ENCODE data around the gene REP15.

REP15 gene

DNA sequence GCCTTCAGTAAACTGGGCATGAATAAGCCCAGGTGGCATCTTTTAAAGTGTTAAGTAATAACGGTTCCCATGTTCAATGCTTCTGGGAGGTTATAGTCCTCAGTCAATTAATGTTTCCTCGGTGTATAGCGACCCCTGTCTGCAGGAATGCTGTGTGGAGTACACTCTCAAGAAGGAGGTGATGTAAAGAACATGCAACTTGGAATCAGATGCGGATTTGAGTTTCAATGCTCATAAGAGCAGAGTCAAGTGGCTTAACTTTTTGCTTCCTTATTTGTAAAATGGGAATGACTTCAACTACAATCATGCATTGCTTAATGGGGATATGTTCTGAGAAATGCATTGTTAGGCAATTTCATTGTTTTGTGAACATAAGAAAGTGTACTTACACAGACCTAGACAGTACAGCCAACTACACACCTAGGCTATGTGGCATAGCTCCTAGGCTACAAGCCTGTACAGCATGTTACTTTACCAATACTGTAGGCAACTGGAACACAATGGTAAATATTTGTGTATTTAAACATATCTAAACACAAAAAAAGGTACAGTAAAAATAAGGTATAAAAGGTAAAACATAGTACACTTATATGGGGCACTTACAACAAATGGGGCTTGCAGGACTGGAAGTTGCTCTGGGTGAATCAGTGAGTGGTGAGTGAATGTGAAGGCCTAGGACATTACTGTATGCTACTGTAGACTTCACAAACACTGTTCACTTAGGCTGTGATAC lies 7.6 kb downstream of the REP15 start:
- no peak for DNase-seq (ENCODE audit: extremely low read depth, insufficient read length)
- TF ChIP-seq, protein P1, sequence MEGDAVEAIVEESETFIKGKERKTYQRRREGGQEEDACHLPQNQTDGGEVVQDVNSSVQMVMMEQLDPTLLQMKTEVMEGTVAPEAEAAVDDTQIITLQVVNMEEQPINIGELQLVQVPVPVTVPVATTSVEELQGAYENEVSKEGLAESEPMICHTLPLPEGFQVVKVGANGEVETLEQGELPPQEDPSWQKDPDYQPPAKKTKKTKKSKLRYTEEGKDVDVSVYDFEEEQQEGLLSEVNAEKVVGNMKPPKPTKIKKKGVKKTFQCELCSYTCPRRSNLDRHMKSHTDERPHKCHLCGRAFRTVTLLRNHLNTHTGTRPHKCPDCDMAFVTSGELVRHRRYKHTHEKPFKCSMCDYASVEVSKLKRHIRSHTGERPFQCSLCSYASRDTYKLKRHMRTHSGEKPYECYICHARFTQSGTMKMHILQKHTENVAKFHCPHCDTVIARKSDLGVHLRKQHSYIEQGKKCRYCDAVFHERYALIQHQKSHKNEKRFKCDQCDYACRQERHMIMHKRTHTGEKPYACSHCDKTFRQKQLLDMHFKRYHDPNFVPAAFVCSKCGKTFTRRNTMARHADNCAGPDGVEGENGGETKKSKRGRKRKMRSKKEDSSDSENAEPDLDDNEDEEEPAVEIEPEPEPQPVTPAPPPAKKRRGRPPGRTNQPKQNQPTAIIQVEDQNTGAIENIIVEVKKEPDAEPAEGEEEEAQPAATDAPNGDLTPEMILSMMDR (IDR thresholded peaks at IDR 0.05; ENCODE audit: insufficient read depth, low read length, poor library complexity, severe bottlenecking) = peak; percentile 85
- Histone ChIP-seq H3K36me3 (ENCODE audit: control insufficient read depth, insufficient read depth, low read length) (no peaks in the 10 kb centered on the region), H3K27me3 (replicated peaks; ENCODE audit: control insufficient read depth, insufficient read depth, low read length) (no peaks in the 10 kb centered on the region), H3K4me3 (replicated peaks; ENCODE audit: low read depth, low read length) (no peak overlapping the region)

DNA sequence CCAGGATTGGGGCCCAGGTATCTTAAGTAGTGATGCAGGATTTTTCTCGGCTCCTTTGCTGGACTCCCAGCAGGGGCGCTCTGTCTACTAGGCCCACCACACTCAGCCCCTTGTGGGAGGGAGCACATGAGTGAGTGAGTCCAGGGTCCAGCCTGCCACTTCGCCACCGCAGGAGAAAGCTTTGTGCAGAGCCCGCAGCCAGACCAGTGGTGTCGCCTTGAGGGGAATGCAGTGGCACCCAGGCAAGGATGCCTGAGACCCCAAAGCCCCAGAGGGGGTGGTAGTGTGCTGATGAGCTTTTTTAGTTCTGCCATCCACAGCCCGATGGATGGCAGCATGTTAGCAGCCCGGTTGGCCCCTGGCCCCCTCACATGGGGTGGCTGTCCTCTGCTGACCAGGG lies 9.0 kb downstream of the REP15 start:
- no peak overlapping the region for H3K4me3 ChIP-seq (replicated peaks; ENCODE audit: low read depth, low read length)
- DNase-seq (ENCODE audit: extremely low read depth, insufficient read length) = no peak
- TF ChIP-seq, protein P1 (IDR thresholded peaks at IDR 0.05; ENCODE audit: insufficient read depth, low read length, poor library complexity, severe bottlenecking) = no peak
- H3K36me3 ChIP-seq (ENCODE audit: control insufficient read depth, insufficient read depth, low read length) = no peaks in the 10 kb centered on the region
- no peaks in the 10 kb centered on the region for H3K27me3 ChIP-seq (replicated peaks; ENCODE audit: control insufficient read depth, insufficient read depth, low read length)

DNA sequence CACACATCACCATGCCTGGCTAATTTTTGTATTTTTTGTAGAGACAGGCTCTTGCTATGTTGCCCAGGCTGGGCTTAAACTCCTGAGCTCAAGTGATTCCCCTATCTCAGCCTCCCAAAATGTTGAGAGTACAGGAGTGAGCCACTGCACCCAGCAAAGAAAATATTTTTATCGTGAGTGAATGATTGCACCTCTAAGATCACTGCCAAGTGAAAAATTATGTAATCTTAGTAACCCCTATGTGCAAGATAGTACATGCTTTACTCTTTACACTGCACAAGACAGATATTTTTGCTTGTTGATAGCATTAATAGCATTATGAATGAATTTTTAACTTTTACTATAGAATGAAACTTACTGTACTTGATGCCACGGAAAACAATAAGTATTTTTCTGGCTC lies 11.0 kb downstream of the REP15 start:
- Histone ChIP-seq H3K4me3 (replicated peaks; ENCODE audit: low read depth, low read length) (no peak overlapping the region), H3K27me3 (replicated peaks; ENCODE audit: control insufficient read depth, insufficient read depth, low read length) (no peaks in the 10 kb centered on the region), H3K36me3 (ENCODE audit: control insufficient read depth, insufficient read depth, low read length) (no peaks in the 10 kb centered on the region)
- TF ChIP-seq, protein P1 (IDR thresholded peaks at IDR 0.05; ENCODE audit: insufficient read depth, low read length, poor library complexity, severe bottlenecking) = no peak
- no peak for DNase-seq (ENCODE audit: extremely low read depth, insufficient read length)

DNA sequence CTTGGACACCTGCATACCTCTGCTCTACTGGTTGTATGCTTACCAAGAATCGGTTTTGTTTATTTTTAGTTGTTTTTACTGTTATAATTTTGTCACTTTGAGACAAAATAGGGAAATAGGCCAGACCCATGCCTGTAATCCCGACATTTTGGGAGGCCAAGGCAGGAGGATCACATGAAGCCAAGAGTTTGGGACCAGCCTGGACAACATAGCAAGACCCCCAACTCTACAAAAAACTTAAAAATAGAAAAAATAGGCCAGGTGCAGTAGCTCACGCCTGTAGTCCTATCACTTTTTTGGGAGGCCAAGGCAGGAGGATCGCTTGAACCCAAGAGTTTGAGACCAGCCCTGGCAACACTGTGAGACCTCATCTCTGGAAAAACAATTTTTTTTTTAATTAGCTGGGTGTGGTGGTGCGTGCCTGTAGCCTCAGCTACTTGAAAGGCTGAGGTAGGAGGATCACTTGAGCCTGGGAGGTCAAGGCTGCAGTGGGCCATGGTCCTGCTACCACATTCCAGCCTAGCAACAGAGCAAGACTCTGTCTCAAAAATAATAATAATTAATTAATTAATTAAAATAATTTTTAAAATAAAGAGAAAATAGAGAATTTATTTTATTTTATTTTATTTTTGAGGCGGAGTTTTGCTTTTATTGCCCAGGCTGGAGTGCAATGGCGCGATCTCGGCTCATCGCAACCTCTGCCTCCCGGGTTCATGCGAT lies 13.1 kb downstream of the REP15 start:
- Histone ChIP-seq H3K27me3 (replicated peaks; ENCODE audit: control insufficient read depth, insufficient read depth, low read length) (no peaks in the 10 kb centered on the region), H3K4me3 (replicated peaks; ENCODE audit: low read depth, low read length) (peak overlapping the region; percentile 96), H3K36me3 (ENCODE audit: control insufficient read depth, insufficient read depth, low read length) (peaks cover 3% of the 10 kb centered on the region)
- TF ChIP-seq, protein P1 (IDR thresholded peaks at IDR 0.05; ENCODE audit: insufficient read depth, low read length, poor library complexity, severe bottlenecking) = no peak
- DNase-seq (ENCODE audit: extremely low read depth, insufficient read length) = no peak

DNA sequence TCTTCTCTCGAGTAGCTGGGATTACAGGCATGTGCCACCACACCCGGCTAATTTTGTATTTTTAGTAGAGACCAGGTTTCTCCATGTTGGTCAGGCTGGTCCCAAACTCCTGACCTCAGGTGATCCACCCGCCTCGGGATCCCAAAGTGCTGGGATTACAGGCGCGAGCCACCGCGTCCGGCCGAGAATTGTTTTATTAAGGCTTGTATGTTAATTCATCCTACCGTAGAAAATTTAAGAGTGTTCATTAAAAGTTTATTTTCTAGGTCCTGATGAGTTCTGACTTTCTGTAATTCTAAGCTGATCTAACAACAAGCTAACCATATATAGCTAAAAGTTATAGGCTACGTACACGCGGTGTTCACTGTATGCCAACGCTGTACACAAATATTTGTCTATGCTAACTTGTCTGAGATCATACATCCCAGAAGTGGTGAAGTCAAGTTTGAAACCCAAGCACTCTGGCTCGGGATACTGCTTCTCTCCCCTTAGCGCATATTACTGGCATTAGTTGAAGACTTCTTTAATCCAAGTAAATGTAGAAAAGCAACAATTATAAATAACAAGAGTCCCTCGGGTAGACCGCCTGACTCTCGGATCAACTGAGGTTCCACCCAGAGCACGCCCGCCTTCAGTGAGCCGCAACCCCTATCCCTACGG lies 13.8 kb downstream of the REP15 start:
- Histone ChIP-seq H3K4me3 (replicated peaks; ENCODE audit: low read depth, low read length) (peak overlapping the region; percentile 96), H3K36me3 (ENCODE audit: control insufficient read depth, insufficient read depth, low read length) (peaks cover 5% of the 10 kb centered on the region), H3K27me3 (replicated peaks; ENCODE audit: control insufficient read depth, insufficient read depth, low read length) (no peaks in the 10 kb centered on the region)
- no peak for DNase-seq (ENCODE audit: extremely low read depth, insufficient read length)
- TF ChIP-seq, protein P1 (IDR thresholded peaks at IDR 0.05; ENCODE audit: insufficient read depth, low read length, poor library complexity, severe bottlenecking) = no peak

All from GM06990 (cell line).